ENCODE results near the gene ZNF335. TPM values are rescaled to one million over a fixed set of nuclear protein-coding genes. Genes with fewer than 3 reads are reported as not detected.
"Not testable (repeated sequence)": the region's sequence is repeated elsewhere in the genome, so short reads cannot be mapped to it uniquely, and the experiment has no call there.

ZNF335 gene
- polyA plus RNA-seq, 4 donors: 11.6 to 17.9 (median 12.5) TPM

DNA sequence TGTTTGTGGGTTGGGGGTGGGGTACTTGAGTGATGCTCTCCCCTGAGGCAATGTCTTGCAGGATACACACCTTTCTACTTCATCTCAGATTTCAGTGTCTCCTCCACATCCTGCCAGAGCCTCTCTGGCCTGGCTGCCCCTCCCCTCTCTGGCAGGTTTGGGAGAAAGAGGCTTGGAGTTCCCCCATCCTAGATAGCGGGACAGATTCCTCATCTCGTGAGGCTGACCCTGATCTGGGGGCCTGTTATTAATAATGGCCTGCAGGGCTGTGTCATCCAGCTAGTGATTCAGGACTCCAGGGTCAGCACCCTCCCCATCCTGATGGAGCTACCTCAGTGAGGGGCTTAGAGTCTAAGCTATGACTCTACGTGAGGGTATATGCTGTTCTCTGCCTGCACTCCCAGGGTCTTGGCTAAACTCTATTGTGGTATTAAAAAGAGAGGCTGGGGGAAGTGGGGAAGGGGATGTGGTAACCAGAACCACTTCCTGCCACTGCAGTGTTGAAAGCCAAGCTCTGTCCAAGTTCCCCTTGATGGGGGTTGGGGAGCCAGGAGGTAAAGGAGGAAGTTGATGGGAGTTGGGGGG is 33.0 kb upstream of the ZNF335 start:
- no peak for DNase-seq (ENCODE audit: low read depth in 4 of 4, low spot score in 3 of 4)

GRCh38 chr20:46004187-46004586 is 32.2 kb upstream of the ZNF335 start:
- DNase-seq (ENCODE audit: low read depth in 4 of 4, low spot score in 3 of 4): no peak

DNA sequence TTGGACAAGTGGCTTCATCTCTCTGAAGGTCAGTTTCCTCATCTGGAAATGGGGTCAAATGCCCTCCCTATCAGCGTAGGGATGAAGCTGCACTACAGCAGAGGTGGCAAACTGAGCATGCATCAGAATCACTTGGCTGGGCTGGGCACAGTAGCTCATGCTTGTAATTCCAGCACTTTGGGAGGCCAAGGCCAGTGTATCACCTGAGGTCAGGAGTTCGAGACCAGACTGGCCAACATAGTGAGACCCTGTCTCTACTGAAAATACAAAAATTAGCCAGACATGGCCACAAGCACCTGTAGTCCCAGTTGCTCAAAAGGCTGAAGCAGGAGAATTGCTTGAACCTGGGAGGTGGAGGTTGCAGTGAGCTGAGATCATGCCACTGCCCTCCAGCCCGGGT is 30.0 kb upstream of the ZNF335 start:
- DNase-seq (ENCODE audit: low read depth in 4 of 4, low spot score in 3 of 4): no peak

DNA sequence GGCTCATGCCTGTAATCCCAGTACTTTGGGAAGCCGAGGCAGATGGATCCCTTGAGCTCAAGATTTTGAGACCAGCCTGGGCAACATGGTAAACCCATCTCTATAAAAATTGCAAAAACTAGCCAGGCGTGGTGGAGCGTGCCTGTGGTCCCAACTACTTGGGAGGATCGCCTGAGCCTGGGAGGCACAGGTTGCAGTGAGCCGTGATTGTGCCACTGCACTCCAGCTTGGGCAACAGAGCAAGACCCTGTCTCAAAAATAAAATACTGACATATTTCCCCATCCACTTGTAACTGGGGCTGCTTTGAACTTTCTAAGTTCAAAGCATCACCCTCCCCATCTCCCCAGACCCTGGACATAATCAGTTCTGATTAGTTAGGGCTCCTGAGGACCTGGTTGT is 29.5 kb upstream of the ZNF335 start:
- DNase-seq (ENCODE audit: low read depth in 4 of 4, low spot score in 3 of 4): no peak

DNA sequence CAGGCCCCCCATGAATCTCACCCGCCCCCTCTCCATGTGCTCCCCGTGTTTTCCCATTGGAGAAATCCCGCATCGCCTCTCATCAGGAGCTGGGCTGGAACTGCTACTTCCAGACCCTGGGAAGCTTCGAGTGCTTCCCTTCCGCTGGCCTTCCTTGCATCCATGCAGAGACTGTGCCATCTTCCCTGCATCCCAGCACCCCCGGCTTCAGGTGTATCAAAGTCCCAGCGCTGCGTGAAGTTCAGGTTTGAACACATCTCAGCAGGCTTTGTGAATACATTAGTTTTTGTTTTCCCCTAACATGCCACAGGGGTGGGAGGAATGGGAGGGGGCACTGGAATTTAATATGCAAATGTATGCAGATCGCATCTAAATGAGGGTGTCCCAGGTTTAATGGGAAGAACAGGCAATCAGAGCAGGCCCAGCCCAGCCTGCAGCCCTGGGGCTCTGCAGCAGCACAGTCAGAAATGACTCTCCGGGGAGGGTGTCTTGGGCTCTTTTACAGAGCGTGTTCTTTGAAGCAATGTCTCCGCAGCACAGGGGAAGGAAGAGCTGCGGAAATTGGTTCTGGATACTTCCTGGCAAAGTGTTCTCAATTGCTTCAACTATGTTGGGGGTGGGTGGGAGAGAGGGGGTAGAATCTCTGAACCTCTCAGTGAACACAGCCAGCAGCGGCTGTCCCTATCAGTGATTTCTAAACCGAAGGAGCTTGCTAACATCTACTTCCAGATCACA is 28.4 kb upstream of the ZNF335 start:
- DNase-seq (ENCODE audit: low read depth in 4 of 4, low spot score in 3 of 4): no peak

DNA sequence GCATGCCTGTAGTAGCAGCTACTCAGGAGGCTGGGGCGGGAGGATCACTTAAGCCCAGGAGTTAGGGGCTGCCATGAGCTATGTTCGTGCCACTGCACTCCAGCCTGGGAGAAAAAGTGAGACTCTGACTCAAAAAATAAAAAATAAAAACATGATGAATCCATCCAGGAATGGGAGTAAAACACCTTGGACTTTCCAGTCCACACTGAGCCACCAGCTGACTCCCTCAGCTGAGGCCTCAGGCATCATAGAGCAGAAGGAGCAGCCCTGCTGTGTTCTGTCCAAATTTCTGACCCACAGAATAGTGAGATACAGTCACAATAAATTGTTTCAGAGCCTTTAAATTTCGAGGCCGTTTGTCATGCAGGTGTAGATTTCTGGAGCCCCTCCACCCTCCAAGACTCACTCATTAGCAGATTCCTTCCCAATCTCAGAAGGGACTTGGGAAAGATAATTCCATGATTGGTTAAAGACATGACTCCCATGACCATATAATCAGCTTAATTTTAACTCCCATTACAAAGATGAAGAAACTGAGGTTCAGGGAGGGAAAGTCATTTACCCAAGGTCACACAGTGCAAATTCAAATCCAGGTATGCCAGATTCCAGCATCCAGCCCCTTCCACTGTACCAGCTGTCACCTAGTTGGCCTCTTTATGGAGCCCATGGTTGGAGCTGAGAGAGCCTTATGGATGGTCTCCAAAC is 27.7 kb upstream of the ZNF335 start:
- no peak for DNase-seq (ENCODE audit: low read depth in 4 of 4, low spot score in 3 of 4)

GRCh38 chr20:45998761-45999160 is 26.8 kb upstream of the ZNF335 start:
- DNase-seq (ENCODE audit: low read depth in 4 of 4, low spot score in 3 of 4): no peak

- DNase-seq (ENCODE audit: low read depth in 4 of 4, low spot score in 3 of 4): no peak
Measured at GRCh38 chr20:45998337-45998736, 26.3 kb upstream of the ZNF335 start.

DNA sequence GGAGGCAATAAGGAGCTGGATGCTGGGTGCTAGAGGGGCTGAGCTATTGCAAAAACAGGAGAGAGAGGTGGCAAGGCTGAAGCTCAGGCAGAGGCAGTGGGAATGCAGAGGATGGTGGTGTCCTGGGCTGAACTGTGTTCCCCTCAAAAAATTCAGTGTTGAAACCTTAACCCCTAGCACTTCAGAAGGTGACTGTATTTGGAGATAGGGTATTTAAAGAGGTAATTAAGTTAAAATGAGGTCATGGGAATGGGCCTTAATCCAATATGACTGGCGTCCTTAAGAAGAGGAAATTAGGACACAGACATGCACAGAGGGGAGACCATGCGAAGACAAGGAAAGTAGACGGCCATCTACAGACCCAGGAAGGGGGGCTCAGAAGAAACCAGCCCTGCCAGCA is 25.2 kb upstream of the ZNF335 start:
- no peak for DNase-seq (ENCODE audit: low read depth in 4 of 4, low spot score in 3 of 4)

DNA sequence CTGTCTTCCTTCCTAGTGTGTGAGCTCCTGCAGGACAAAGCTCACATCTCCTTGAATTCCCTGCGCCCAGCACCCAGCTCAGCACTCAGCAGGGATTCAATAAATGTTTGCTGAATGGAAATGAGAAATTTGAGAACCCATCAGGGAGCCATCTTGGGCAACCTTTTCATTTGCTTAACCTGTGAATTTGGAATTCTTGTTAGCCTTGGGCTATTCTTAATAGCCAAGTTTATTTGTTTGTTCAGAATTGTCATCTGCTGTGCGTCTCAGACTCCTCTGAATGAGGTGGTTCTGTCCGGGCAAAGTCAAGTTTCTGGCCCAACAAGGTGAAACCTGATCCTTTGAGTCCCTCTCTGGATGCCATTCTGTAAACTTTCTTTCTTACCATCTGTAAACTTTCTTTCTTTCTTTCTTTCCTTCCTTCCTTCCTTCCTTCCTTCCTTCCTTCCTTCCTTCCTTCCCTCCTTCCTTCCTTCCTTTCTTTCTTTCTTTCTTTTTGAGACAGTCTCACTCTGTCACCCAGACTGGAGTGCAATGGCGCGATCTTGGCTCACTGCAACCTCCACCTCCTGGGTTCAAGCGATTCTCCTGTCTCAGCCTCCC is 23.6 kb upstream of the ZNF335 start:
- not testable (repeated sequence) for DNase-seq (ENCODE audit: low read depth in 4 of 4, low spot score in 3 of 4)

GRCh38 chr20:45994761-45995493 is 22.9 kb upstream of the ZNF335 start:
- DNase-seq (ENCODE audit: low read depth in 4 of 4, low spot score in 3 of 4): no peak

DNA sequence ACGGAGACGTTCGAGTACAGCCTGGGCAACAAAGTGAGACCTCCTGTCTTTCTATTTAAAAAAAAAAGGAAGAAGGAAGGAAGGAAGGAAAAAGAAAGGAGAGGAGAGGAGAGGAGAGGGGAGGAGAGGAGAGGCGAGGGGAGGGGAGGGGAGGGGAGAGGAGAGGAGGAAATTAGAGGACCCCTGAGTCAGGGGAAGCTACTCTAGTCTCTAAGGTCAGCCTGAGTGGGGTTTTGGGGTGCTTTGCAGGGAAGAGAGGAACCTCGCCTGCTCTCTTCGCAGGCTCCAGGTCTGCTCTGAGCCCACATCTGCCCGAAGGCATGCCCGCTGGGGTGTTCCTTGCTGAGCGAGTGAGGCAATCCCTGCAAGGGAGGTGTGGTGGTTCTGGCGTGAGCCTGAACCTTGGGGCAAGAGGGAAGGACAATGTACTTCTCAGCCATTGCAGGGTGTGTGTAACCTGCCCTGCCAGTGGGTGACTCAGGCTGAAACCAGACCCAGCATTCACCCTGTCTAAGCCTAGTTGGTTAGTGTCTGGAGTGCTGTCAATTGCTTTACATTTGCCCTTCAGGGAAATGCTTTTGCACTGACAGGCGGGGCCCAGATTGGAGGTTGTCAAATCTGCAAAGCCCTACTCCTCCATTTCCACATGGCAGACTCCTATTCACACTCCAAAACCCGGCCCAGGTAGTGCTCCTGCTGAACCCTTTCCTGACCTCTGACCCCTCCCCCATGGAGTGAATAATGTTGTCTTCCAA is 21.4 kb upstream of the ZNF335 start:
- no peak for DNase-seq (ENCODE audit: low read depth in 4 of 4, low spot score in 3 of 4)

DNA sequence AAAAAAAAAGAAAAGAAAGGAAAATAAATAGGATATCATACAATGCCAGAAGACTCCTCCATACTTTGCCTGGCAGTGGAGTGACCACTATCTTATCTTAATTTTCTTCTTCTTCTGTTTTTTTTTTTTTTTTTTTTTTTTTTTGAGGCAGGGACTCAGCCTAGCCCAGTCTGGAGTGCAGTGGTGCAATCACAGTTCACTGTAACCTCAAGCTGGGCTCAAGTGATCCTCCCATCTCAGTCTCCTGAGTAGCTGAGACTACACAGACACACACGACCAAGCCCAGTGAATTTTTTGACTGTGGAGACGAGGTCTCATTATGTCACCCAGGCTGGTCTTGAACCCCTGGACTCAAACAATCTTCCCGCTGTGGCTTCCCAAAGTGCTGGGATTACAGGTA is 19.6 kb upstream of the ZNF335 start:
- DNase-seq (ENCODE audit: low read depth in 4 of 4, low spot score in 3 of 4): no peak

DNA sequence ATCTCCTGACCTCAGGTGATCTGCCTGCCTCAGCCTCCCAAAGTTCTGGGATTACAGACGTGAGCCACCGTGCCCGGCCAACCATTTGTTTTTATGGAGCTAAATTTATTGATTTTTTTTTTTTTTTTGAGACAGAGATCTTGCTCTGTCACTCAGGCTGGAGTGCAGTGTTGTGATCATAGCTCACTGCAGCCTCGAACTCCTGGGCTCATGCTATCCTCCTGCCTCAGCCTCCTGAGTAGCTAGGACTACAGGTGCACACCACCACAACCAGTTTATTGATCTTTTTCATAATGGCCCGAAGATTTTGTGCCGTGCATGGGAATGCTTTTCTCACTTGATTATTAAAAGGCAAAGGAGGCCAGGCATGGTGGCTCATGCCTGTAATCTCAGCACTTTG is 16.8 kb upstream of the ZNF335 start:
- not testable (repeated sequence) for DNase-seq (ENCODE audit: low read depth in 4 of 4, low spot score in 3 of 4)

DNA sequence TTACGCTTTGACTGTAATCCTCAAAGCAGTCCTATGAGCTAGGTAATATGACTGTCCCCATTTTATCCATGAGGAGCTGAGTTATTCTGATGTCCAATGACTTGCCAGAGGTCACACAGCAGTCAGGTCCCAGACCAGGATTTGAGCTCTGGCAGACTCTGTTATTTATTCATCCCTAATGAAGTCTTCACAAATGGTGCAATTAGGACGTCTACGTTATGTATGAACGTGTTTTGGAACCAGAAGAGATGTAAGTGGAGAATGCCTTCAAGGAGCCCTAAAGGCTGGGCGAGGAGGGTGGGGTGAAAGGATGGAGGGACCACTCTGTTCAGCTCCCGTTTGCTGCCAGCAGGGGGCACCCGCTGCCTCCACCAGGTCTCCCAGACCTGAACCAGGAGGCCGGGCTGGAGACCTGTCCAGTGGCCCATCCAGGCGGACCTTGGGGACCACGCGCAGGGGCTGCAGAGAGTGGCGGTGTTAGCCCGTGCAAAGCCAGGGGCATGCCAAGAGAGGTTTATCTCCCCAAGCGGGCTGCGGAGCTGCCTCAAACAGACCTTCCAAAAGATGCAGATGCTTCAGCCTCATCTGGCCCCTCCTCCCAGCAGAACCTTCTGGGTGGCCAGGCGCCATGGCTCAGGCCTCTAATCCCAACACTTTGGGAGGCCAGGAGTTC is 15.2 kb upstream of the ZNF335 start:
- DNase-seq (ENCODE audit: low read depth in 4 of 4, low spot score in 3 of 4): no peak

DNA sequence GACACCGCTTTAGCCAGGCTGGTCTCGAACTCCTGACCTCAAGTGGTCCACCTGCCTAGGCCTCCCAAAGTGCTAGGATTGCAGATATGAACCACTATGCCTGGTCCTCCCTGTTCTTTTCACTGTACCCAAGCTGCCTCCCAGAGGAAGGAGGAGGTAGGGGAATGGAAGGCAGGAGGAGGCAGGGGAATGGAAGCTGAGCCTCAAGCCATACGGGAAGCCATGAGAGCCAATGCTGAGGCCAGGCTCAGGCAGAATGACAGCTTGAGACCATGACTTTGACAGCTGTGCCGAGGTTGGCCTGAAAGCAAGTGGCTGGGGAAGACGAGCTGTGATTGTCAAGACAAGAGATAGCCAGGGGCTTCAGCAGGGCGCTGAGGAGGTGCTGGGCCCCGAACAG is 13.6 kb upstream of the ZNF335 start:
- DNase-seq (ENCODE audit: low read depth in 4 of 4, low spot score in 3 of 4): no peak

DNA sequence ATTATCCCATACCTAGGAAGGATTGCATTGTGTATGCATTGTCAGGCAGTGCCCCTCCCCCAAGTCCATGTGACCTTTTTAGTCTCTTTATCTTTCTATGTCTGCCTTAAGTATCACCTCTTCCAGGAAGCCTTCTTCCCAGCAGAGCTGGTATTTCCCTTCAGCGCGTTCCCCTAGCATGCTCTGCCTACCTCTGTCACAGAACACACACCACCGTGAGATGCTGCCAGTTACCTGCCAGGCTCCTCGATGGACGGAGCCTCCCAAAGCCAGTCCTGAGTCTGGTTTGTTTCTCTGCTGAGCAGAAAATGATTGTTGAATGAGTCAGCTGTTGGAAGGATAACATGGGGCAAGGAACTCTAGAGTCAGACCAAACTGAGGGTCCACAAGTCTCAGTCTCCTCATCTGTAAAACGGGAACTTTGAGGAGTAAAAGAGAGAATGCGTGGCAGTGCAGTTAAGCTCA is 11.3 kb upstream of the ZNF335 start:
- DNase-seq (ENCODE audit: low read depth in 4 of 4, low spot score in 3 of 4): no peak

DNA sequence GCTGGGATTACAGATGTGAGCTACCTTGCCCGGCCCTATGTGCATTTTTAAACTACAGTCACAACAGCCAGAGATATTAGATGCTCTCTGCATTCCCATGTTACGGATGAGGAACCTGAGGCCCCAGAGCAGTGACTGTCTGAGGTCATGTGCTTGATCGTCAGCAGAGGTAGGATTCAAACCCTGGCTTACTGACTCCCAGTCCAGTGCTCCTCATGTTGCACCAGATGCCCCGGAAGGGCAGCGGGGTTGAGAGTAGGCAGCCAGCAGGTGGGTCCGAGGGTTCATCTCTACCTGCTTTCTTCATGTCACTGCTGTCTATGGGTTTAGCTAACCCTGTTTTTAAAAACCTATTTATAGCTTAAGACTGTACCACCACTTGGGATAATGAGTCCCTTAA is 9.3 kb upstream of the ZNF335 start:
- no peak for DNase-seq (ENCODE audit: low read depth in 4 of 4, low spot score in 3 of 4)

- DNase-seq (ENCODE audit: low read depth in 4 of 4, low spot score in 3 of 4): no peak
Measured at GRCh38 chr20:45976086-45976485, 4.1 kb upstream of the ZNF335 start.

GRCh38 chr20:45975686-45976085 is 3.7 kb upstream of the ZNF335 start:
- DNase-seq (ENCODE audit: low read depth in 4 of 4, low spot score in 3 of 4): no peak

Data from left renal pelvis (tissue), 4 donors.